HG03097 (cell line): ENCODE results near the gene PCNX3.

Experiments
- ATAC-seq: cut with Tn5 transposase; IDR thresholded peaks from one replicate; pipeline ENCODE4 v1.9.1; 2021; ENCODE audit not compliant: unreplicated experiment, low FRiP score

Gene PCNX3

DNA sequence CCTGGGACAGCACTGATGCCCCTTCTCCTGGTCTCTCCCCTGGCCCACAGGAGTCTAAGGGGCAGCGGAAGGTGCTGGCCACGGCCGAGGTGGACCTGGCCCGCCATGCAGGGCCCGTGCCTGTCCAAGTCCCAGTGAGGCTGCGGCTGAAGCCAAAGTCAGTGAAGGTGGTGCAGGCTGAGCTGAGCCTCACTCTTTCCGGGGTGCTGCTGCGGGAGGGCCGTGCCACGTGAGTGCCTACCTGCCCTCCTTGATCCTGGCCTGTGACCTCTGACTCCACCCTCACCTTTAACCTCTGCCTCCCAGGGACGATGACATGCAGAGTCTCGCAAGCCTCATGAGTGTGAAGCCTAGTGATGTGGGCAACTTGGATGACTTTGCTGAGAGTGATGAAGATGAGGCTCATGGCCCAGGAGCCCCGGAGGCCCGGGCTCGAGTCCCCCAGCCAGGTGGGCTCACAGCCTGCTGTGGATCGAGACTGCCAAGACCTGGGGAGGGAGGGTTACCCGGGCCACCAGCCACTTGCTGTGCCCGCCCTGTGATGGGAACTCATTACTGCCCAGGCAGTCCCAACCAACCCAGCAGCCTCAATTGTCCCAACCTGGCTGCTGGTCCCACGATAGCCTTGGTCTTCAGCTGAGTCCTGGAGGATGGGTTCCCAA lies 35.4 kb upstream of the PCNX3 start:
- ATAC-seq, result no peak

DNA sequence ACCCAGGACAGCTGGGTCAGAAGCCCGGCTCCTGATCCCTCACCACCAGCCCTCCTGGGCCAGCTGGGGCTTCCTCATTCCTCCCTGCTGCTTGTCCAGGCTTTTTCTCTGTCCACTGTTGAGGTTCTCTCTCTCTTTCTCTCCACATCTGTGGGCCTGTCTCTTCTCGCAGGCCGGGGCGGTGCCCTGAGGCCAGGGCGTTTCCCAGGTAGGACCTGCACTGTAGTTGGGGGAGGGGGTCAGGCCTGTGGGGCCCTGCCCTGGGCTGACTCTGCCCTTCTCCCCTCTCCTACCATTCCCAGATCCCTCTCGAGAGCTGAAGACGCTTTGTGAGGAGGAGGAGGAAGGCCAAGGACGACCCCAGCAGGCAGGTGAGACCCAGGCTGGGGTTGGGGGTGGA lies 34.8 kb upstream of the PCNX3 start:
- ATAC-seq, result no peak

- ATAC-seq, result no peak
Measured at GRCh38 chr11:65581928-65582327, 33.6 kb upstream of the PCNX3 start.

DNA sequence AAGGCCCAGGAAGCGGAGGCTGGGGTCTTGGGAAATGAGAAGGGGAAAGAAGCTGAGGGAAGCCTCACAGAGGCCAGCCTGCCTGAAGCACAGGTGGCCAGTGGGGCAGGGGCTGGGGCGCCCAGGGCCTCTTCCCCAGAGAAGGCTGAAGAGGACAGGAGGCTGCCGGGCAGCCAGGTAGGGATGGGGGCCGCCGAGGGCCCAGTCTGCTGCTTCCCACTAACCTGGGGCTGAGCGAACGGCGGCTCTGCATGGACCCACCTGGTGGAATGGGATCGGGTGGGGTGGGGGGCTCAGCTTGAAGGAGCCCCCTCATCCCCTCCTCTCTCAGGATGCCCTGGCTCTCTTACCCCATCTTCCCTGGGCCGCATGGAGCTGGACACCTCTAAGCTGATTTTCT lies 32.0 kb upstream of the PCNX3 start:
- ATAC-seq, result no peak

DNA sequence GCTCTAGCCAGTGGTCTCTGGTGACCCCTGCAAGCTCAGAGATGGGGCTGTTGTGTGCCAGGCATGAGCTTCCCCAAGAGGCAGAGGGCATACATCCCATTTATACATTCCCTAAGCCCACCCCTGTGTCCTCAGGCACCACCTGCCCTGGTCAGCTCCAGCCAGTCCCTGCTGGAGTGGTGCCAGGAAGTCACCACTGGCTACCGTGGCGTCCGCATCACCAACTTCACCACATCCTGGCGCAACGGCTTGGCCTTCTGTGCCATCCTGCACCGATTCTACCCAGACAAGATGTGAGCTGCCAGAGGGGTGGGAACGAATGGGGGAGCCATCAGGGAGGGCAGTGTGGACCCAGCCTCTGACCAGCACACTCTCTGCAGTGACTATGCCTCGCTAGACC lies 31.5 kb upstream of the PCNX3 start:
- ATAC-seq, result no peak

GRCh38 chr11:65584723-65585171 lies 30.8 kb upstream of the PCNX3 start:
- ATAC-seq, result no peak

GRCh38 chr11:65585396-65586246 lies 30.0 kb upstream of the PCNX3 start:
- no peak for ATAC-seq

DNA sequence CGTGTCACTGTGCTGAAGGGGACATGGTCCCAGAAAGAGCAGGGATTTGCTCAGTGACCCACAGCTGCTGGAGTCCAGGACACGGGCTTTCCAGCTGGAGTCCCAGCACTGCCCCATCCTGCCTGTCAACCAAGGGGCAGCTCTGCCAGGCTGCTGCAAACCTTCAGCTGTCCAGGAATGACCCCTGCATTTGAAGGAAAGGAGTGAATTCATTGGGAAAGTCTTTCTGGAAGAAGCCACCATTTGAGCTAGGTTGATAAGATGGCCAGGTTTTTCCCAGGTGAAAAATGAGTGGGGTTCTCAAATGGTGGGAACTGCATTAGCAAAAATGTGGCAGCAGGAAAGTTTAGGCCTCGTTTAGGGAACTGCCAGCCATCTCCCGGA lies 29.3 kb upstream of the PCNX3 start:
- no peak for ATAC-seq

DNA sequence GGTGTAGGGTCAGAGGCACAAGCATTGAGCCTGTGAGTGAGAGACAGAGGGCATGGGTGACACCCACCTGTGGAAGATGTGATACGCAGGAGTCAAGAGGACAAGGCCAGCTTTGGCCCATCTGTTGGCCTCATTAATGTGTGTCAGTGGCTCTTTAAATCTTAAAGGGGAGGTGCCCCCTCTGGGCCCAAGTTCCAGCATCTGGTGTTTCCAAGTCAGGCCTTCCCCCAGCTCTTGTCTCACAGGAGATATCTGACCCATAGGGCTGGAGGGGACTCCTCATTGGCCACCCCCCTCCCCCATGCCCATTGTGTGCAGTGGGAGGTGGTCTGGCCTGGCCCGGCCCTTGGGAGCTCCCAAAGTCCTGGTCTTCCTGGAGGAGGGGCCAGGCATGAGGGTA lies 28.9 kb upstream of the PCNX3 start:
- ATAC-seq, result no peak

DNA sequence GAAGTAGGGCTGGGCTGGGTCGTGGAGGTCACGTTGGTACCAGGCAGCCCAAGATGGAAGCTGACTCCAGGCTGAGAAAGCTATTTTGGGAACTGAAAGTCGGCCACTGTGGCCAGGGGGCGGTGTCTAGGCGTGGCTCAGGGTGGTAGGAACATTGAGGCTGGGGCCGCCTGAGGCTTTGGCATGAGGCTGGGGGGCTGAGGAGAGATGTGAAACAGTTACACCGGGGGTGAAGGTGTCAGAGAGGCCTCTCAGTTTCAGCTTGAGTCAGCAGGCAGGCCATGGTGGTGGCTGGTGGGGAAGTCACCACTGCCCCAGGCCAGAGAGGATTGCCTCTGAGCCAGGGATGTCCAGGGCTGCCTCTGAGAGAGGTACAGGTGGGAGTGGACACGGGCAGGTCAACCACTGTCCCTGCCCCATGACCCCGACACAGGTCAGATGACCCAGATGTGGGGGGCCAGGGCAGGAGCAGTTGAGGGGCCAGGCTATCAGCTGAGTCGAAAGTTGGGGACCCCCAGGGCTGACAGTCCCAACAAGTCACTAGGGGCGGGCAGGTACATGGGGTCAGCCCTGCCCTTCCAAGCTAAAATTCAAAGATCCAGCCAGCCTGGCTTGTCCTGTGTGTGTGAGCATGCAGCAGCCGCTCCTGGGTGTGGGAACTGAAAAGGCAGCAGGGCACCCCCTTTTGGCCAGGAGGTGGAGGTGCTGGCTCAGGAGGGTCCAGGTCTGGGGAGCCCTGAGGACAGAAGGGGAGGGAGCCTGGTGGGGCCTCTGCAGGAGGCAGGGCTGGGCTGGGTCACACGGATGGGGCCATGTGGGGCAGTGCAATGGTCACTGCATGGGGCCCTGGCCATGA lies 27.1 kb upstream of the PCNX3 start:
- peak; percentile 67 for ATAC-seq

DNA sequence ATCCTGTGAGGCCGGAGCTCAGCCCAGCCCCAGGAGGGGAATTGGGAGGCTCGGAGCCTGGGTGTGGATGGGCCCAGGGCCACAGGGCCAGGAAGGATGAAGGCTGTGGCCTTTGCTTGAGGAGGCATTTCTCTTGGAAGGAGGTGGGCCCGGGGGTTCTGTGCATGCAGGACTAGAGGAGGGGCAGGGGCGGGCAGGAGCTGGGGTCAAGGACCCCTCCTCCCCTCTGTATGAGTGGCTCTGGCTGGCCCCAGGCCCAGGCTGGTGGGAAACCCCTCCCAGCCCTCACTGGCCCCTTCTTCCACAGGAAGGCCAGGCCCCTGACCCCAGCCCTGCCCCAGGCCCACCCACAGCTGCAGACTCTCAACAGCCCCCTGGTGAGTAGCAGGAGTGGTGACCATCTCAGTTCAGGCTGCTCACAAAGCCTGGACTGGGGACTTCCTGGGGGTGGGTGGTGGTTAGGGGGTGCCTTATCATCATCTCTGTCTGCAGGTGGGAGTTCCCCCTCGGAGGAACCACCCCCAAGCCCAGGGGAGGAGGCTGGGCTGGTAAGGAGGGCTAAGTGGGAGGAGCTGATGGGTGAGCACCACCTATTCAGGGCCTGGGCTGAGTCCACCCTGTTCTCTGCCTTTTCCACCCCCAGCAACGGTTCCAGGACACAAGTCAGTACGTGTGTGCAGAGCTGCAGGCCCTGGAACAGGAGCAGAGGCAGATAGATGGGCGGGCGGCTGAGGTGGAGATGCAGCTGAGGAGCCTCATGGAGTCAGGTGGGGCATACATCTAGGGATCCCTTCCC lies 25.9 kb upstream of the PCNX3 start:
- no peak for ATAC-seq

DNA sequence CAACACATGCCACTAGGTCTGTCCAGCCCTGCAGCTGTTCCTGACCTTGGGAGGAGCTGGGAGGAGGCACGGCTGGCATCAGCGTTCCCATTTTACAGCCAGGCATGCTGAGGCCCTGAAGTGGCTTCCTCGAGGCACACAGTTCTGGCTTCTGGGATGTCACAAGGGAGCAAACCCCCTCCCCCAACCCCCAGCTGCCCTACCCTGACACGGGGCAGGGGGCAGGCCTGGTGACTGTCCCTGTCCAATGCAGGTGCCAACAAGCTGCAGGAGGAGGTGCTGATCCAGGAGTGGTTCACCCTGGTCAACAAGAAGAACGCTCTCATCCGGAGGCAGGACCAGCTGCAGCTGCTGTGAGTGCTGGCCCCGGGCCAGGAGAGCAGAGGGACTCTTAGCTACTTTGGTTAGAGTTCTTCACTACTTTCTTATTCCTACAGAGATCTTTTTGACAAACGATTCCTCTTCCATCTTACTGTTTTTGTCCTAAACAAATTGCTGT lies 25.3 kb upstream of the PCNX3 start:
- ATAC-seq, result no peak

DNA sequence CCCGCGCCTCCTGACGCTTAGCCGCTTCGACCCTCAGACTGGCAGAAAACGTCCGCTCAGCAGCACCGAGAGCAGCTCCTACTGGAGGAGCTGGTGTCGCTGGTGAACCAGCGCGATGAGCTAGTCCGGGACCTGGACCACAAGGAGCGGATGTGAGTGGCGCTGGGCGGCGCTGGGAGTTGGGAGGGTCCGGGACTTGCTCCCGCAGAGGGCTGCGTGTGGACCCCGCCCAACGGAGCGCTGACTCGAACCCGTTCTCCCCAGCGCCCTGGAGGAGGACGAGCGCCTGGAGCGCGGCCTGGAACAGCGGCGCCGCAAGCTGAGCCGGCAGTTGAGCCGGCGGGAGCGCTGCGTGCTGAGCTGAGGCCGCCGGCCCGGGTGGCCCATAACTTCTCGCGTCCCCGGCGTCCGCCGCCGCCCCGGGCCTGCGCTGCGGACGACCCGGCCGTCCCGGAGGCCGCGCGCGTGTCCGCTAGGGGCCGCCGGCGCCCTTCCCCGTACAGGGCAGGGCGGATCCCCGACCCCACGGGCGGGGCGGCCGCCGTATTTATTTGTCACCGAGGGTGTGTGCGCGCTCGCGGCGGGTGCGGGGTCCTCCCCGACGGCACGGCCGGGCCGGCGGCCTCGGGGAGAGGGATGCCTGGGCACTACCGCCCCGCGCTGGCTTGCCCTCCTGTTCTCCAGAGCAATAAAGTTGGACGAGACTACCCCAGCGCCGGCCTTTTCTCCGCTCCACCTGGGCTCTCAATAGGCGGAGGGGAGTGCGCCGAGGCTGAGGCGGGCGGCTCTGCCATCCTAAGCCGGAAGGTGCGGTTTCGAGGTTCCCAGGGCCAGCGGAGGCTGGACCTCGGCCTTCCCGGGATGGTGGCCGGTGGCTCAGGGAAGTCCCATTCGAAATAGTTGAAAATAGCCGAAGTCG lies 23.4 kb upstream of the PCNX3 start:
- ATAC-seq, result no peak

- no peak for ATAC-seq
Measured at GRCh38 chr11:65592858-65593517, 22.6 kb upstream of the PCNX3 start.

GRCh38 chr11:65593518-65594414 lies 21.8 kb upstream of the PCNX3 start:
- ATAC-seq, result no peak

DNA sequence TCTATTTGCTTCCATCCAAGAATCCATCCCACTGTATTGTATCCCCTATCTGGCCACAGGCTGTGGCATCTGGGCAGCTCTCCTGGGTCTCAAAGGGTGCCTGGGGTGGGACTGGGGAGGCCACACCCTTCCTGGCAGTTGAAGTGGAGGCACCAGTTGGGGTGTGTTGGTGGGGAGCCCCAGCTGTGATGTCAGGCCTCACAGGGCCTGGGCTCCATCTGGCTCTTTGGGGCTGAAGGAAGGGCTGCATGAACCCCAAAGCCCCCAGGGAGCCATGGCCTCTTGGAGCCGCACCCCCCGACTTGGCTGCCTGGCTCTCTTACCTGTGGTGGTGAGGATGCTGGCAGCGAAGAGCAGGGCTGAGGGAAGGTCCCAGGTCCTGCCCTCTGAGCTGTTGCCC lies 20.4 kb upstream of the PCNX3 start:
- no peak for ATAC-seq

DNA sequence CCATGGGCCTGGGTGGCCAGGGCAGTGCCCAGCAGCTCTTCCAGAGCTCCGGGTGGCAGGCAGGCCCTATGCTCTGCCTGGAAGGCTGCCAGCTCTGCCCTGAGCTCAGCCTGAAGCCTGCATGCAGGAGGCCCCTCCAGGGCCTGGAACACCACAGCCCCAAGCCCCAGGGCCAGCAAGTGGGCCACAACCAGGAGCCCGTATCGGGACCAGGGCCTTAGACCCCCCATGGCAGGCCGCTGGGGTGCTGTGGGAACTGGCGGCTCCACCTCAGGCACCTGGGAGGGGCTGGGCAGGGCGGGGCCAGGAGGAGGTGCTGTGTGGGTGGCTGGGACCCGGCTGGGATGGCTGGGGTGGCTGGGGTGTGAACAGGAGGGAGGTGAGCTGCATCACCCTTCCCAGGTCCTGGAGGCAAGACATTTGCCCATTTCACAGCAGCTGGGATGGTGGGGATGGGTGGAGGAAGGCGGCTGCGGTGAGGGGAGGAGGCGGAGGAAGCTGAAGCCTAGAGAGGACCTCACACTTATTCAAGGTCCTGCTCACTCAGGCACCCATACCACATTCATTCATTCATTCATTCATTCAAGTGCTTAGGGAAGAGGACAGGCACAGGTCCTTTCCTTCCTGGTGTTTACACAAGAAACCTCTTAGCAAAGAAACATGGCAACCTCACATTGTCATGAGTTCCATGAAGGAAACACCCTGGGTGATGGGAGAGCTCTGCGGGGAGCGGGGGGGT lies 19.9 kb upstream of the PCNX3 start, which contains the start of gene KCNK7:
TSS of gene KCNK7 (minus strand) at position 258 of the 739 bp plus-strand sequence. CDS start at position 230, 28 bp downstream.
- no peak for ATAC-seq
